Measurements from ENCODE around the gene ZMYND11. TPM values are rescaled to one million over a fixed set of nuclear protein-coding genes. Genes with fewer than 3 reads are reported as not detected.

The ZMYND11 gene
- total RNA-seq, 1 experiment from 2014 or later, result 40.3 TPM

DNA sequence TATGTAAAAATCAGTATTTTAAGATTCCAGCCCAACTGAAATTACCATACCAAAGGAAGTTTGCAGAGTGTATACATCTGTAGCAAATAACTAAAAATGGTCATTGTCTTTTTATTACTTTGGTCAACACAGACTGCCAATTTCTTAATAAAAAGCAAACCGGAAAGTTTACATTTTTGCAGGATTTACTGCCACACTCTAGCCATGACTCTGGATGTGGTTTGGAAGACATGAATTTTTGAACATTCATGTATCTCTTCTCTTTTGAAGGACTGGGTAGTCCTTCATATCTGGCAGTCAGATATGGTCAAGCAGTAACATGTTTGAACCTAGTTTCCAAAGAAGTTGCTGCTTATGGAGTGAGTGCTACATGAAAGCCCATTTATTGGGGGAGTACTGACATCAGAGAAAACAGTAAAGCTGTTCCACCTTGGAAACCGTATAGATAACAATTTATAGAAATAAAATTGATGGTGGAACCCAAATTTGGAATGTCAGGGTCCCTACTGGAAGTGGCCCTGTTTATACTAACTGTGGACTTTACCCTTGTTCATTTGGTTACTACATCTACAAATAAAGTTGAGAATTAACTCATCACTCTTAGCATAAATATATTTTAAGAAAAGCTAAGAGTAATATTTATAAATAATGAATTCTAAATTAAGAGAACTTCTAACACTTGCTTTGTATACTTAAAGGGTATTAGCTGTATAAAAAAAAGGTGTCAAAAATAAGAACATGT, 84.6 kb downstream of the ZMYND11 start:
- intact Hi-C loops (cut with micrococcal nuclease; ENCODE audit: unreplicated experiment), result no loop called here
- DNase-seq, result no peak
- H3K4me3 Mint-ChIP-seq (ENCODE audit: low read depth, unreplicated experiment), result no peak overlapping the region
- H3K27ac Mint-ChIP-seq (ENCODE audit: unreplicated experiment), result no peak overlapping the region
- H3K4me1 Mint-ChIP-seq (ENCODE audit: low read depth, unreplicated experiment), result no peaks in the 10 kb centered on the region
- H3K9me3 Mint-ChIP-seq (ENCODE audit: low read depth, unreplicated experiment), result no peaks in the 10 kb centered on the region
- TF ChIP-seq, protein P1, sequence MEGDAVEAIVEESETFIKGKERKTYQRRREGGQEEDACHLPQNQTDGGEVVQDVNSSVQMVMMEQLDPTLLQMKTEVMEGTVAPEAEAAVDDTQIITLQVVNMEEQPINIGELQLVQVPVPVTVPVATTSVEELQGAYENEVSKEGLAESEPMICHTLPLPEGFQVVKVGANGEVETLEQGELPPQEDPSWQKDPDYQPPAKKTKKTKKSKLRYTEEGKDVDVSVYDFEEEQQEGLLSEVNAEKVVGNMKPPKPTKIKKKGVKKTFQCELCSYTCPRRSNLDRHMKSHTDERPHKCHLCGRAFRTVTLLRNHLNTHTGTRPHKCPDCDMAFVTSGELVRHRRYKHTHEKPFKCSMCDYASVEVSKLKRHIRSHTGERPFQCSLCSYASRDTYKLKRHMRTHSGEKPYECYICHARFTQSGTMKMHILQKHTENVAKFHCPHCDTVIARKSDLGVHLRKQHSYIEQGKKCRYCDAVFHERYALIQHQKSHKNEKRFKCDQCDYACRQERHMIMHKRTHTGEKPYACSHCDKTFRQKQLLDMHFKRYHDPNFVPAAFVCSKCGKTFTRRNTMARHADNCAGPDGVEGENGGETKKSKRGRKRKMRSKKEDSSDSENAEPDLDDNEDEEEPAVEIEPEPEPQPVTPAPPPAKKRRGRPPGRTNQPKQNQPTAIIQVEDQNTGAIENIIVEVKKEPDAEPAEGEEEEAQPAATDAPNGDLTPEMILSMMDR (IDR thresholded peaks at IDR 0.05; ENCODE audit: unreplicated experiment), result no peak
- BruUV-seq (replicated peaks), result no TSS peak
- no peaks in the 10 kb centered on the region for H3K27me3 Mint-ChIP-seq (ENCODE audit: unreplicated experiment)
- no peaks in the 10 kb centered on the region for H3K36me3 Mint-ChIP-seq (ENCODE audit: insufficient read depth, unreplicated experiment)
- CTCF ChIA-PET, result no interaction called here

DNA sequence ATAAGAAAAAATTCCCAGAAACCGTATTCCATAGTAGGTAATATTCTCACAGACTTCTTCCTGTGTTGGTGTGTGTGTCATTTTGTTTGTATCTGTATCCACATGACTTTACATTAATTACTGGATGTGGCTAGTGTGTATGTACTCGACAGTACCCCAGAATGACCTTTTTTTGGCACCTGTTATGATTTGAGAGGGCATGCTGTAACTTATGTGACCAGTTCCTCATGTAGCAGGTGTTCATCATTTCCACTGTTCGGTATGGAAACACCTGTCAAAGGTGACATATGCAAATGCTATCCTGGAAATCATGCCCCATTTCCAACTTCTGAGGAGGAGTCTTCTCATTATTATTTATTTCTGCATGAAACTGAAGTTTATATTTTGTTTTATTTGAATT, 89.3 kb downstream of the ZMYND11 start:
- Mint-ChIP-seq H3K27ac (ENCODE audit: unreplicated experiment) (no peak overlapping the region), H3K36me3 (ENCODE audit: insufficient read depth, unreplicated experiment) (no peaks in the 10 kb centered on the region), H3K4me1 (ENCODE audit: low read depth, unreplicated experiment) (no peaks in the 10 kb centered on the region), H3K27me3 (ENCODE audit: unreplicated experiment) (no peaks in the 10 kb centered on the region), H3K4me3 (ENCODE audit: low read depth, unreplicated experiment) (no peak overlapping the region), H3K9me3 (ENCODE audit: low read depth, unreplicated experiment) (no peaks in the 10 kb centered on the region)
- no peak for DNase-seq
- TF ChIP-seq, protein P1 (IDR thresholded peaks at IDR 0.05; ENCODE audit: unreplicated experiment), result no peak
- no TSS peak for BruUV-seq (replicated peaks)
- intact Hi-C loops (cut with micrococcal nuclease; ENCODE audit: unreplicated experiment), result no loop called here
- CTCF ChIA-PET, result no interaction called here

DNA sequence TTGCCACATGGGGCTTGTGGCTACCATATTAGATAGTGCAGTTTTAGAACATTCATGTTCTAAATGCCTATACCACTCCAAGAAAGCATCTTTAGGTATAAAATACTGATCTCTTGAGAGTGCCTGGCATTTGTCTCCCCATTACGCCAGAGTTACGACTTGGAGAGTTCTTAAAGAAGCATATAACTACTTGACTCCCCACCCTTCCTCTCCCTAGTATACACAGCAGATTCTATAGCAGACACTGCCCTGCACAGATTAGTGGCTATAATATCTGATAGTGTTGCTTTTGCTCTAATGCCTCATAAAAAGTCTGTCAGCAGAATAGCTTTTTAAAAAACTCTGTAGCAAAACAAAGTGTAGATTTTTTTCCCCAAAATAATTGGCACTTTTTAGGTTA, 90.8 kb downstream of the ZMYND11 start:
- no peaks in the 10 kb centered on the region for H3K36me3 Mint-ChIP-seq (ENCODE audit: insufficient read depth, unreplicated experiment)
- no peaks in the 10 kb centered on the region for H3K27me3 Mint-ChIP-seq (ENCODE audit: unreplicated experiment)
- no peak overlapping the region for H3K27ac Mint-ChIP-seq (ENCODE audit: unreplicated experiment)
- H3K9me3 Mint-ChIP-seq (ENCODE audit: low read depth, unreplicated experiment), result no peaks in the 10 kb centered on the region
- BruUV-seq (replicated peaks), result no TSS peak
- intact Hi-C loops (cut with micrococcal nuclease; ENCODE audit: unreplicated experiment), result no loop called here
- CTCF ChIA-PET, result no interaction called here
- H3K4me3 Mint-ChIP-seq (ENCODE audit: low read depth, unreplicated experiment), result no peak overlapping the region
- no peaks in the 10 kb centered on the region for H3K4me1 Mint-ChIP-seq (ENCODE audit: low read depth, unreplicated experiment)
- TF ChIP-seq, protein P1 (IDR thresholded peaks at IDR 0.05; ENCODE audit: unreplicated experiment), result no peak
- no peak for DNase-seq

DNA sequence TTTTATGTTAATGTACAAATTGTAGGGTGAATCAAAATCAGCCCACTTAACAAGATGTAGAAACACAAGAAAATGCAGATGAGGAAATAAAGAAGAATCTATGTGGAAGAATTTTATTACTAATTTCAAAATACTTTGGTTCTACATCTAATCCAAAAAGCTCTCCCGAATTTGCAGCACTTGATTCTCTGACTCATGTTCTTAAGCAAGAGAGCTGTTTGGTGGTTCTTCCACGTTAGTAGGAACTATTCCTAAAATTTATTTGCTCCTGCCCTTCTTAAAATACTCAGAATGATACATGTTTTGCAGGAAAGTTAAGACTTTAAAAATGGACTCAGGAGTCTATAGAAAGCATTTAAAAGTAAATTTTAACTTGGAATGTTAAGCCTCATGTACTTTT, 91.8 kb downstream of the ZMYND11 start:
- Mint-ChIP-seq H3K27me3 (ENCODE audit: unreplicated experiment) (no peaks in the 10 kb centered on the region), H3K4me3 (ENCODE audit: low read depth, unreplicated experiment) (no peak overlapping the region), H3K4me1 (ENCODE audit: low read depth, unreplicated experiment) (no peaks in the 10 kb centered on the region), H3K27ac (ENCODE audit: unreplicated experiment) (no peak overlapping the region), H3K36me3 (ENCODE audit: insufficient read depth, unreplicated experiment) (no peaks in the 10 kb centered on the region), H3K9me3 (ENCODE audit: low read depth, unreplicated experiment) (no peaks in the 10 kb centered on the region)
- TF ChIP-seq, protein P1 (IDR thresholded peaks at IDR 0.05; ENCODE audit: unreplicated experiment), result no peak
- CTCF ChIA-PET, result no interaction called here
- no TSS peak for BruUV-seq (replicated peaks)
- DNase-seq, result no peak
- intact Hi-C loops (cut with micrococcal nuclease; ENCODE audit: unreplicated experiment), result no loop called here

Data from Calu3 (cell line).